ENCODE measurements around the gene FILIP1.

DNA sequence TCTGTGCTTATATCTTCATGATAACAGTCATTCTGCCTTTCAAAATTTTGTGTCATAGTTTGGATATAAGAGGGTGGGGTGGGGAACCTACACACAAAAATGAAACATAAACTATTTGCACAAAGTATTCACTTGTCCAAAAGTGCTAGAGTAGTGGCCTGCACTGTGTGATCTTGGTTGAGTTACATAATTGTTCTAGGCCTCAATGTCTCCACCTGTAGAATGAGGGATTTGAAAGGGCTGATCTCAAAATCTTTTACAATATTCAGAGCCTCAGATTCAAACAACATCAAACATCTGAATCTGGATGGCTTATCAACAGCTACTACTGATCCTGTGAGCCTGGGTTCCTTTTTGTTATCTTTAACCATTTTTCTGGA lies 144.7 kb downstream of the FILIP1 start:
- TF ChIP-seq, protein P1, sequence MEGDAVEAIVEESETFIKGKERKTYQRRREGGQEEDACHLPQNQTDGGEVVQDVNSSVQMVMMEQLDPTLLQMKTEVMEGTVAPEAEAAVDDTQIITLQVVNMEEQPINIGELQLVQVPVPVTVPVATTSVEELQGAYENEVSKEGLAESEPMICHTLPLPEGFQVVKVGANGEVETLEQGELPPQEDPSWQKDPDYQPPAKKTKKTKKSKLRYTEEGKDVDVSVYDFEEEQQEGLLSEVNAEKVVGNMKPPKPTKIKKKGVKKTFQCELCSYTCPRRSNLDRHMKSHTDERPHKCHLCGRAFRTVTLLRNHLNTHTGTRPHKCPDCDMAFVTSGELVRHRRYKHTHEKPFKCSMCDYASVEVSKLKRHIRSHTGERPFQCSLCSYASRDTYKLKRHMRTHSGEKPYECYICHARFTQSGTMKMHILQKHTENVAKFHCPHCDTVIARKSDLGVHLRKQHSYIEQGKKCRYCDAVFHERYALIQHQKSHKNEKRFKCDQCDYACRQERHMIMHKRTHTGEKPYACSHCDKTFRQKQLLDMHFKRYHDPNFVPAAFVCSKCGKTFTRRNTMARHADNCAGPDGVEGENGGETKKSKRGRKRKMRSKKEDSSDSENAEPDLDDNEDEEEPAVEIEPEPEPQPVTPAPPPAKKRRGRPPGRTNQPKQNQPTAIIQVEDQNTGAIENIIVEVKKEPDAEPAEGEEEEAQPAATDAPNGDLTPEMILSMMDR (IDR thresholded peaks at IDR 0.05), result no peak
- no peak for TF ChIP-seq EP300 (IDR thresholded peaks at IDR 0.05)

Data from suprapubic skin (tissue), 3 donors.